SK-N-SH (cell line): ENCODE data around the gene CBFA2T2. TPM values are rescaled to one million over a fixed set of nuclear protein-coding genes. Genes with fewer than 3 reads are reported as not detected.

ENCODE experiments used
- CTCF ChIA-PET: fragments of 300-600, 350-600 bp; formaldehyde crosslinking; extraction: SDS; loops from one replicate; lab custom pipeline; 2021; lab: Yijun Ruan, JAX
- POLR2A ChIA-PET: fragments of 350-600 bp; sonication (Branson Sonifier 250); formaldehyde crosslinking; extraction: SDS; loops from one replicate; lab custom pipeline; 2020; ENCODE audit warnings: antibody characterized with exemption, inconsistent platforms; lab: Yijun Ruan, JAX
- DNase-seq: peaks from one replicate; pipeline ENCODE4 v3.0.0; 2012
- H2AFZ ChIP-seq: fragments of 200-600 bp; sonication (generic); 2 replicates; pipeline ENCODE4 v1.8.1; 2016; ENCODE audit warnings: antibody characterized with exemption, mild to moderate bottlenecking, low read depth
- H3F3A ChIP-seq: fragments of 200-600 bp; sonication (generic); replicated peaks from 2 replicates; pipeline ENCODE3; 2016; ENCODE audit warnings: antibody characterized with exemption, mild to moderate bottlenecking; ENCODE audit not compliant: insufficient read depth
- H3K27ac ChIP-seq, 2 experiments: fragments of 200-500 bp in 1 of 2; fragments of 200-600 bp in 1 of 2; sonication (Bioruptor generic) in 1 of 2; sonication (generic), shearing (Covaris generic) in 1 of 2; 2 replicates each; pipeline versions ENCODE4 v1.5.1 to v1.6.1; 2014 to 2016; ENCODE audit warnings: low read depth in 2 of 2, inconsistent platforms in 1 of 2, low read length in 1 of 2, mild to moderate bottlenecking in 1 of 2, mixed read lengths in 1 of 2
- H3K27me3 ChIP-seq: fragments of 200-600 bp; sonication (generic), shearing (Covaris generic); 2 replicates; pipeline ENCODE4 v1.6.1; 2016; ENCODE audit warnings: mixed run types; ENCODE audit not compliant: insufficient read depth
- H3K36me3 ChIP-seq, 2 experiments: fragments of 200-500 bp in 1 of 2; fragments of 200-600 bp in 1 of 2; sonication (Bioruptor generic) in 1 of 2; sonication (generic) in 1 of 2; replicated peaks in 1 of 2; 2 replicates each; pipeline versions ENCODE3 to v1.5.1; 2014 to 2016; ENCODE audit warnings: low read length in 1 of 2, mild to moderate bottlenecking in 1 of 2; ENCODE audit not compliant: insufficient read depth in 2 of 2, control insufficient read depth in 1 of 2
- H3K4me1 ChIP-seq, 2 experiments: fragments of 200-500 bp in 1 of 2; fragments of 200-600 bp in 1 of 2; sonication (Bioruptor generic) in 1 of 2; sonication (generic), shearing (Covaris generic) in 1 of 2; 2 replicates each; pipeline versions ENCODE4 v1.5.1 to v1.6.1; 2014 to 2016; ENCODE audit warnings: low read depth in 1 of 2, low read length in 1 of 2, mixed run types in 1 of 2; ENCODE audit not compliant: insufficient read depth in 2 of 2, control insufficient read depth in 1 of 2
- H3K4me2 ChIP-seq: fragments of 200-600 bp; sonication (generic), shearing (Covaris generic); 2 replicates; pipeline ENCODE4 v1.6.1; 2017; ENCODE audit warnings: mixed run types
- H3K4me3 ChIP-seq, 2 experiments: fragments of 200-500 bp in 1 of 2; fragments of 200-600 bp in 1 of 2; sonication (Bioruptor generic) in 1 of 2; sonication (generic), shearing (Covaris generic) in 1 of 2; 2 replicates each; pipeline versions ENCODE4 v1.5.1 to v1.8.1; 2014 to 2016; ENCODE audit warnings: low read depth in 2 of 2, inconsistent platforms in 1 of 2, low read length in 1 of 2, mild to moderate bottlenecking in 1 of 2, mixed read lengths in 1 of 2, moderate library complexity in 1 of 2
- H3K79me2 ChIP-seq: fragments of 200-600 bp; sonication (generic); 2 replicates; pipeline ENCODE4 v1.8.1; 2017; ENCODE audit warnings: mild to moderate bottlenecking; ENCODE audit not compliant: insufficient read depth
- H3K9ac ChIP-seq: fragments of 200-600 bp; sonication (generic); 2 replicates; pipeline ENCODE4 v1.6.1; 2017; ENCODE audit warnings: mixed run types
- H3K9me2 ChIP-seq: fragments of 200-600 bp; sonication (generic); 2 replicates; pipeline ENCODE4 v1.6.1; 2017; ENCODE audit warnings: mixed run types
- H3K9me3 ChIP-seq: fragments of 200-600 bp; sonication (generic); 2 replicates; pipeline ENCODE4 v1.6.1; 2017; ENCODE audit warnings: mixed run types, mild to moderate bottlenecking, moderate library complexity
- H4K20me1 ChIP-seq: fragments of 200-600 bp; sonication (generic); 2 replicates; pipeline ENCODE4 v1.6.1; 2017; ENCODE audit warnings: mild to moderate bottlenecking, mixed run types; ENCODE audit not compliant: insufficient read depth
- CHD2 ChIP-seq: fragments of 150-350 bp; IDR thresholded peaks from 2 replicates; pipeline ENCODE4 v1.6.1; 2018; ENCODE audit warnings: low read length; ENCODE audit not compliant: partially characterized antibody
- EP300 ChIP-seq, 2 experiments: IDR thresholded peaks; 2 replicates each; pipeline versions ENCODE4 v1.4.0 to v1.6.1; 2012; ENCODE audit warnings: borderline replicate concordance in 1 of 2, low read depth in 1 of 2, low read length in 1 of 2
- FOXJ3 ChIP-seq: sonication (generic); formaldehyde crosslinking; IDR thresholded peaks from 2 replicates; pipeline ENCODE4 v1.5.1; 2020; ENCODE audit warnings: mild to moderate bottlenecking, missing genetic modification reagents
- FOXM1 ChIP-seq: IDR thresholded peaks from 2 replicates; pipeline ENCODE4 v1.4.0; 2012; ENCODE audit warnings: low read depth, mild to moderate bottlenecking
- MEF2A ChIP-seq: IDR thresholded peaks from 2 replicates; pipeline ENCODE4 v1.4.0; 2012; ENCODE audit warnings: low read depth, borderline replicate concordance
- MXI1 ChIP-seq: IDR thresholded peaks from 2 replicates; pipeline ENCODE4 v1.6.1; 2012; ENCODE audit warnings: mild to moderate bottlenecking, low read depth, low read length, improper control_type of control experiment
- NRF1 ChIP-seq: IDR thresholded peaks from 2 replicates; pipeline ENCODE4 v1.6.1; 2012; ENCODE audit warnings: low read depth, mild to moderate bottlenecking, low read length
- RFX5 ChIP-seq: IDR thresholded peaks from 2 replicates; pipeline ENCODE4 v1.6.1; 2012; ENCODE audit warnings: mild to moderate bottlenecking, improper control_type of control experiment, low read length
- SIN3A ChIP-seq: IDR thresholded peaks from 2 replicates; pipeline ENCODE4 v1.6.1; 2012; ENCODE audit warnings: low read depth, mild to moderate bottlenecking, low read length, moderate library complexity, borderline replicate concordance
- SMC3 ChIP-seq: IDR thresholded peaks from 2 replicates; pipeline ENCODE4 v1.6.1; 2012; ENCODE audit warnings: low read depth, low read length, improper control_type of control experiment
- WGBS: methylation state at CpG from one replicate; pipeline ENCODE4 v1.1.6; 2017; ENCODE audit warnings: low lambda C conversion rate; 5-methylcytosine and 5-hydroxymethylcytosine counted together
- polyA plus RNA-seq, 3 experiments: library from polyadenylated mRNA; depleted of rRNA; stranded (reverse); fragments of >200 nt; gene quantifications; 2 replicates each; pipeline ENCODE4 v1.2.3, GENCODE V29; 2012
- TF ChIP-seq, protein P1 (sequence below): IDR thresholded peaks from 2 replicates; pipeline ENCODE4 v1.4.0; 2012; ENCODE audit warnings: low read depth, borderline replicate concordance
- TF ChIP-seq, protein P2 (sequence below): IDR thresholded peaks from 2 replicates; pipeline ENCODE4 v1.4.0; 2012; ENCODE audit warnings: low read depth
- TF ChIP-seq, protein P3 (sequence below): IDR thresholded peaks from 2 replicates; pipeline ENCODE4 v1.6.1; 2012; ENCODE audit warnings: mild to moderate bottlenecking, low read depth, low read length, moderate library complexity
- TF ChIP-seq, protein P4 (sequence below): fragments of 150-350 bp; IDR thresholded peaks from 2 replicates; pipeline ENCODE4 v1.6.1; 2016; ENCODE audit warnings: mild to moderate bottlenecking, low read depth, low read length

Gene CBFA2T2
- polyA plus RNA-seq, 1 of the 3 experiments (the other 2 are of a cell fraction): 11.0 TPM

DNA sequence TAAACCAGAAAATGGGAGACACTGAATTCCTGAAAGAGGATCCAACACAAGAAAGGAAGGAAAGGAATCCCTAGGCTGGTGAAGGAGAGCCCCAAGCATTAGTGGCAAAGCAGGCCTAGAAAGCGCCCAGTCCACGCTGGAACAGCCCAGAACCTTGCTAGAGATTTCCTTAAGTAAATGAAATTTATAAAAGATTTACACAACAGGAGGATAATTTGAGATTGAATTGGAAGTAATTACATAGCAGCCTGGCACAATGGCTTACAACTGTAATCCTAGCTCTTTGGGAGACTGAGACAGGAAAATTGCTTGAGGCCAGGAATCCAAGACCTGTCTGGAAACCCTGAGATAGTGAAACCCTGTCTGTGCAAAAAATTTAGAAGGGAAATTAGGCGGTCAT is 145.4 kb downstream of the CBFA2T2 start:
- POLR2A ChIA-PET: no interaction called here
- Histone ChIP-seq H3K27me3 (no peaks in the 10 kb centered on the region), H3K9me3 (no peaks in the 10 kb centered on the region), H3F3A (peaks cover 5% of the 10 kb centered on the region), H3K4me1 (no peaks in the 10 kb centered on the region; a peak in 1 of 4 replicates), H3K27ac (no peak overlapping the region; a peak in 1 of 4 replicates), H4K20me1 (no peaks in the 10 kb centered on the region), H2AFZ (no peak overlapping the region), H3K79me2 (no peaks in the 10 kb centered on the region), H3K9ac (no peak overlapping the region), H3K36me3 (peaks cover 25 to 27% of the 10 kb centered on the region in 2 experiments), H3K9me2 (no peaks in the 10 kb centered on the region), H3K4me3 (no peak overlapping the region), H3K4me2 (no peak overlapping the region)
- no peak for DNase-seq
- WGBS: 96% methylated on average over 3 of the region's 3 CpGs
- TF ChIP-seq SIN3A: no peak
- TF ChIP-seq, protein P1, sequence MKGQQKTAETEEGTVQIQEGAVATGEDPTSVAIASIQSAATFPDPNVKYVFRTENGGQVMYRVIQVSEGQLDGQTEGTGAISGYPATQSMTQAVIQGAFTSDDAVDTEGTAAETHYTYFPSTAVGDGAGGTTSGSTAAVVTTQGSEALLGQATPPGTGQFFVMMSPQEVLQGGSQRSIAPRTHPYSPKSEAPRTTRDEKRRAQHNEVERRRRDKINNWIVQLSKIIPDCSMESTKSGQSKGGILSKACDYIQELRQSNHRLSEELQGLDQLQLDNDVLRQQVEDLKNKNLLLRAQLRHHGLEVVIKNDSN: no peak
- no peak for TF ChIP-seq SMC3
- no peak for TF ChIP-seq CHD2
- no peak for TF ChIP-seq MXI1
- TF ChIP-seq, protein P2, sequence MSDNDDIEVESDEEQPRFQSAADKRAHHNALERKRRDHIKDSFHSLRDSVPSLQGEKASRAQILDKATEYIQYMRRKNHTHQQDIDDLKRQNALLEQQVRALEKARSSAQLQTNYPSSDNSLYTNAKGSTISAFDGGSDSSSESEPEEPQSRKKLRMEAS: no peak
- TF ChIP-seq NRF1: no peak
- TF ChIP-seq FOXJ3 (CRISPR knock-in tag): no peak
- TF ChIP-seq EP300 (IDR thresholded peaks at IDR 0.05; ENCODE audit: borderline replicate concordance in 1 of 2, low read depth in 1 of 2, low read length in 1 of 2): no peak
- TF ChIP-seq MEF2A: no peak
- TF ChIP-seq, protein P3, sequence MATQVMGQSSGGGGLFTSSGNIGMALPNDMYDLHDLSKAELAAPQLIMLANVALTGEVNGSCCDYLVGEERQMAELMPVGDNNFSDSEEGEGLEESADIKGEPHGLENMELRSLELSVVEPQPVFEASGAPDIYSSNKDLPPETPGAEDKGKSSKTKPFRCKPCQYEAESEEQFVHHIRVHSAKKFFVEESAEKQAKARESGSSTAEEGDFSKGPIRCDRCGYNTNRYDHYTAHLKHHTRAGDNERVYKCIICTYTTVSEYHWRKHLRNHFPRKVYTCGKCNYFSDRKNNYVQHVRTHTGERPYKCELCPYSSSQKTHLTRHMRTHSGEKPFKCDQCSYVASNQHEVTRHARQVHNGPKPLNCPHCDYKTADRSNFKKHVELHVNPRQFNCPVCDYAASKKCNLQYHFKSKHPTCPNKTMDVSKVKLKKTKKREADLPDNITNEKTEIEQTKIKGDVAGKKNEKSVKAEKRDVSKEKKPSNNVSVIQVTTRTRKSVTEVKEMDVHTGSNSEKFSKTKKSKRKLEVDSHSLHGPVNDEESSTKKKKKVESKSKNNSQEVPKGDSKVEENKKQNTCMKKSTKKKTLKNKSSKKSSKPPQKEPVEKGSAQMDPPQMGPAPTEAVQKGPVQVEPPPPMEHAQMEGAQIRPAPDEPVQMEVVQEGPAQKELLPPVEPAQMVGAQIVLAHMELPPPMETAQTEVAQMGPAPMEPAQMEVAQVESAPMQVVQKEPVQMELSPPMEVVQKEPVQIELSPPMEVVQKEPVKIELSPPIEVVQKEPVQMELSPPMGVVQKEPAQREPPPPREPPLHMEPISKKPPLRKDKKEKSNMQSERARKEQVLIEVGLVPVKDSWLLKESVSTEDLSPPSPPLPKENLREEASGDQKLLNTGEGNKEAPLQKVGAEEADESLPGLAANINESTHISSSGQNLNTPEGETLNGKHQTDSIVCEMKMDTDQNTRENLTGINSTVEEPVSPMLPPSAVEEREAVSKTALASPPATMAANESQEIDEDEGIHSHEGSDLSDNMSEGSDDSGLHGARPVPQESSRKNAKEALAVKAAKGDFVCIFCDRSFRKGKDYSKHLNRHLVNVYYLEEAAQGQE: no peak
- TF ChIP-seq, protein P4, sequence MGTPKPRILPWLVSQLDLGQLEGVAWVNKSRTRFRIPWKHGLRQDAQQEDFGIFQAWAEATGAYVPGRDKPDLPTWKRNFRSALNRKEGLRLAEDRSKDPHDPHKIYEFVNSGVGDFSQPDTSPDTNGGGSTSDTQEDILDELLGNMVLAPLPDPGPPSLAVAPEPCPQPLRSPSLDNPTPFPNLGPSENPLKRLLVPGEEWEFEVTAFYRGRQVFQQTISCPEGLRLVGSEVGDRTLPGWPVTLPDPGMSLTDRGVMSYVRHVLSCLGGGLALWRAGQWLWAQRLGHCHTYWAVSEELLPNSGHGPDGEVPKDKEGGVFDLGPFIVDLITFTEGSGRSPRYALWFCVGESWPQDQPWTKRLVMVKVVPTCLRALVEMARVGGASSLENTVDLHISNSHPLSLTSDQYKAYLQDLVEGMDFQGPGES: no peak
- TF ChIP-seq RFX5: no peak
- no peak for TF ChIP-seq FOXM1
- CTCF ChIA-PET: interaction anchor here (0.7 to 1.2 kb wide), 3 partner anchors 18 to 41 kb away, joined by 3 to 4 read pairs (median 3); partner anchors contain the start of gene ACTL10
